Neural cell (in vitro differentiated cells): Measurements from ENCODE around the gene SHB.

Experiments used
- CTCF ChIP-seq: fragments of 450-650 bp; IDR thresholded peaks from 2 replicates; pipeline ENCODE4 v1.5.1; 2014; ENCODE audit warnings: antibody characterized with exemption, mild to moderate bottlenecking, moderate library complexity; ENCODE audit not compliant: poor library complexity, severe bottlenecking
- EP300 ChIP-seq: fragments of 450-650 bp; conservative IDR thresholded peaks from 2 replicates; pipeline ENCODE4 v1.6.1; 2014; ENCODE audit warnings: antibody characterized with exemption, mild to moderate bottlenecking, moderate library complexity; ENCODE audit not compliant: poor library complexity, severe bottlenecking
- EZH2 ChIP-seq: fragments of 200-600, 300-800 bp; shearing (Covaris generic), sonication (generic); IDR thresholded peaks from 2 replicates; pipeline ENCODE4 v1.6.1; 2014; ENCODE audit warnings: antibody characterized with exemption, low read length, borderline replicate concordance, mild to moderate bottlenecking; ENCODE audit not compliant: insufficient read depth, poor library complexity, severe bottlenecking
- MXI1 ChIP-seq: fragments of 450-650 bp; conservative IDR thresholded peaks from 2 replicates; pipeline ENCODE4 v1.6.1; 2014; ENCODE audit warnings: antibody characterized with exemption, mild to moderate bottlenecking; ENCODE audit not compliant: poor library complexity, severe bottlenecking
- POLR2AphosphoS5 ChIP-seq: IDR thresholded peaks from 2 replicates; pipeline ENCODE4 v1.6.1; 2012
- TAF1 ChIP-seq: IDR thresholded peaks from 2 replicates; pipeline ENCODE4 v1.6.1; 2012; ENCODE audit warnings: low read depth

DNA sequence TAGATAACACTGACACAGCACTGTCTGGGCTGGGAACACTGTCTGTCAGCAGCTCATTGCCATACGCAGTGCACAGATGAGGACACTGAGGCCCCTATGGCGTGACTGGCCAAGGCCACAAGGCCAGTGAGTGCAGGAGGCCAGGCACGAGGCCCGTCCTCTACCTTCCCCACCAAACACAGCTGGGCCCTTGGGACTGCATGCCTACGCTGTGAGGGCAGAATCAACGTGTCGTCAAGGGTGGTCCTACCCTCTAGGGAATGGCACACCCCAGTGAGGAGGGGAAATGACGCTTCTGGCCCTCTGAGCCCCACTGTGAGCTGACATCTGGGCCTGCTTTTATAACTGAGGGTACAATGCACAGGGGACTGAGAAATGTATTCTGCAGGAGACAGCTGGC is 123.0 kb downstream of the SHB start:
- TF ChIP-seq CTCF (no peak), TAF1 (no peak), EZH2 (no peak), EP300 (no peak), POLR2AphosphoS5 (no peak), MXI1 (no peak)
